ENCODE data around the gene GUK1. TPM values are rescaled to one million over a fixed set of nuclear protein-coding genes. Genes with fewer than 3 reads are reported as not detected.

GUK1 gene
- total RNA-seq, 1 donor from 2014 or later = 87.7 TPM

- Histone ChIP-seq H3K27ac (no peak overlapping the region), H3K79me2 (ENCODE audit: low read depth) (no peaks in the 10 kb centered on the region), H3K36me3 (no peaks in the 10 kb centered on the region), H4K20me1 (ENCODE audit: low read depth) (no peaks in the 10 kb centered on the region), H3F3A (ENCODE audit: low read depth) (no peaks in the 10 kb centered on the region), H3K4me1 (peaks cover 10% of the 10 kb centered on the region), H3K9ac (no peak overlapping the region), H3K4me2 (no peak overlapping the region), H3K9me3 (ENCODE audit: low read depth) (no peaks in the 10 kb centered on the region), H3K4me3 (no peak overlapping the region), H3K27me3 (no peaks in the 10 kb centered on the region), H2AFZ (replicated peaks) (no peak overlapping the region)
- Mint-ChIP-seq H3K27ac (no peak overlapping the region), H3K4me3 (no peak overlapping the region), H3K27me3 (ENCODE audit: insufficient read depth, low read depth) (peaks cover 10% of the 10 kb centered on the region), H3K36me3 (no peaks in the 10 kb centered on the region), H3K4me1 (peaks cover 5% of the 10 kb centered on the region), H3K9me3 (no peaks in the 10 kb centered on the region)
- TF ChIP-seq EZH2 (IDR thresholded peaks at IDR 0.05) (no peak), EZH2phosphoT487 (IDR thresholded peaks at IDR 0.05) (no peak)
- TF ChIP-seq, protein P1, sequence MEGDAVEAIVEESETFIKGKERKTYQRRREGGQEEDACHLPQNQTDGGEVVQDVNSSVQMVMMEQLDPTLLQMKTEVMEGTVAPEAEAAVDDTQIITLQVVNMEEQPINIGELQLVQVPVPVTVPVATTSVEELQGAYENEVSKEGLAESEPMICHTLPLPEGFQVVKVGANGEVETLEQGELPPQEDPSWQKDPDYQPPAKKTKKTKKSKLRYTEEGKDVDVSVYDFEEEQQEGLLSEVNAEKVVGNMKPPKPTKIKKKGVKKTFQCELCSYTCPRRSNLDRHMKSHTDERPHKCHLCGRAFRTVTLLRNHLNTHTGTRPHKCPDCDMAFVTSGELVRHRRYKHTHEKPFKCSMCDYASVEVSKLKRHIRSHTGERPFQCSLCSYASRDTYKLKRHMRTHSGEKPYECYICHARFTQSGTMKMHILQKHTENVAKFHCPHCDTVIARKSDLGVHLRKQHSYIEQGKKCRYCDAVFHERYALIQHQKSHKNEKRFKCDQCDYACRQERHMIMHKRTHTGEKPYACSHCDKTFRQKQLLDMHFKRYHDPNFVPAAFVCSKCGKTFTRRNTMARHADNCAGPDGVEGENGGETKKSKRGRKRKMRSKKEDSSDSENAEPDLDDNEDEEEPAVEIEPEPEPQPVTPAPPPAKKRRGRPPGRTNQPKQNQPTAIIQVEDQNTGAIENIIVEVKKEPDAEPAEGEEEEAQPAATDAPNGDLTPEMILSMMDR (IDR thresholded peaks at IDR 0.05) = no peak
- DNase-seq (ENCODE audit: low spot score) = no peak
Observed at GRCh38 chr1:228156941-228157728, 17.1 kb downstream of the GUK1 start.

GRCh38 chr1:228157729-228158126 is 17.6 kb downstream of the GUK1 start:
- Histone ChIP-seq H3F3A (ENCODE audit: low read depth) (no peaks in the 10 kb centered on the region), H2AFZ (replicated peaks) (no peak overlapping the region), H3K27ac (no peak overlapping the region), H3K27me3 (no peaks in the 10 kb centered on the region), H3K9ac (no peak overlapping the region), H3K9me3 (ENCODE audit: low read depth) (no peaks in the 10 kb centered on the region), H3K36me3 (no peaks in the 10 kb centered on the region), H3K4me3 (no peak overlapping the region), H4K20me1 (ENCODE audit: low read depth) (no peaks in the 10 kb centered on the region), H3K79me2 (ENCODE audit: low read depth) (no peaks in the 10 kb centered on the region), H3K4me1 (peaks cover 16% of the 10 kb centered on the region), H3K4me2 (no peak overlapping the region)
- H3K27me3 Mint-ChIP-seq (ENCODE audit: insufficient read depth, low read depth) = peaks cover 10% of the 10 kb centered on the region
- no peak overlapping the region for H3K27ac Mint-ChIP-seq
- no peak for DNase-seq (ENCODE audit: low spot score)
- TF ChIP-seq EZH2phosphoT487 (IDR thresholded peaks at IDR 0.05) = no peak
- no peak for TF ChIP-seq EZH2 (IDR thresholded peaks at IDR 0.05)
- TF ChIP-seq, protein P1 (IDR thresholded peaks at IDR 0.05) = no peak
- H3K4me1 Mint-ChIP-seq = peaks cover 6% of the 10 kb centered on the region
- H3K36me3 Mint-ChIP-seq = no peaks in the 10 kb centered on the region
- H3K9me3 Mint-ChIP-seq = no peaks in the 10 kb centered on the region
- H3K4me3 Mint-ChIP-seq = no peak overlapping the region

DNA sequence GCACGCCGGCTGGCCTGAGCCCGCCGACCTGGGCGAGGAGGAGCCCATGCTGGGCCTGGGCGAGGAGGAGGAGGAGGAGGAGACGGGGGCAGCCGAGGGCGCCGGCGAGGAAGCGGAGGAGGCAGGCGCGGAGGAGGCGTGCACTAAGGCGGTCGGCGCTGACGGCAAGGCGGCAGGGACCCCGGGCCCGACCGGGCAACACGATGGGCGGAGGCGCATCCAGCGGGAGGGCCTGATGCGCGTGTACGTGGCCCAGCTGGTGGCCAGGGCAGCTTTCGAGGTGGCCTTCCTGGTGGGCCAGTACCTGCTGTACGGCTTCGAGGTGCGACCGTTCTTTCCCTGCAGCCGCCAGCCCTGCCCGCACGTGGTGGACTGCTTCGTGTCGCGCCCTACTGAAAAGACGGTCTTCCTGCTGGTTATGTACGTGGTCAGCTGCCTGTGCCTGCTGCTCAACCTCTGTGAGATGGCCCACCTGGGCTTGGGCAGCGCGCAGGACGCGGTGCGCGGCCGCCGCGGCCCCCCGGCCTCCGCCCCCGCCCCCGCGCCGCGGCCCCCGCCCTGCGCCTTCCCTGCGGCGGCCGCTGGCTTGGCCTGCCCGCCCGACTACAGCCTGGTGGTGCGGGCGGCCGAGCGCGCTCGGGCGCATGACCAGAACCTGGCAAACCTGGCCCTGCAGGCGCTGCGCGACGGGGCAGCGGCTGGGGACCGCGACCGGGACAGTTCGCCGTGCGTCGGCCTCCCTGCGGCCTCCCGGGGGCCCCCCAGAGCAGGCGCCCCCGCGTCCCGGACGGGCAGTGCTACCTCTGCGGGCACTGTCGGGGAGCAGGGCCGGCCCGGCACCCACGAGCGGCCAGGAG is 18.3 kb downstream of the GUK1 start:
- Histone ChIP-seq H3K9ac (no peak overlapping the region), H3K4me3 (no peak overlapping the region), H4K20me1 (ENCODE audit: low read depth) (no peaks in the 10 kb centered on the region), H3K4me1 (peaks cover 20% of the 10 kb centered on the region), H3K9me3 (ENCODE audit: low read depth) (no peaks in the 10 kb centered on the region), H3K4me2 (no peak overlapping the region), H3K36me3 (no peaks in the 10 kb centered on the region), H3F3A (ENCODE audit: low read depth) (no peaks in the 10 kb centered on the region), H2AFZ (replicated peaks) (no peak overlapping the region), H3K27ac (no peak overlapping the region), H3K27me3 (no peaks in the 10 kb centered on the region), H3K79me2 (ENCODE audit: low read depth) (no peaks in the 10 kb centered on the region)
- DNase-seq (ENCODE audit: low spot score) = no peak
- Mint-ChIP-seq H3K9me3 (no peaks in the 10 kb centered on the region), H3K27me3 (ENCODE audit: insufficient read depth, low read depth) (peaks cover 10% of the 10 kb centered on the region), H3K27ac (no peak overlapping the region), H3K4me3 (no peak overlapping the region), H3K4me1 (peaks cover 6% of the 10 kb centered on the region), H3K36me3 (no peaks in the 10 kb centered on the region)
- no peak for TF ChIP-seq EZH2 (IDR thresholded peaks at IDR 0.05)
- TF ChIP-seq, protein P1 (IDR thresholded peaks at IDR 0.05) = no peak
- no peak for TF ChIP-seq EZH2phosphoT487 (IDR thresholded peaks at IDR 0.05)
